Activated CD4-positive, alpha-beta memory T cell treated with anti-CD3 and anti-CD28 coated beads for 36 hours (primary cell): ENCODE results near the gene IL10RA. TPM values are rescaled to one million over a fixed set of nuclear protein-coding genes. Genes with fewer than 3 reads are reported as not detected.
"Not testable (repeated sequence)": the region's sequence is repeated elsewhere in the genome, so short reads cannot be mapped to it uniquely, and the experiment has no call there.

Experiments used
- CTCF ChIA-PET: fragments of 350-600 bp; sonication (Branson Sonifier 250); formaldehyde crosslinking; loops from one replicate; lab custom pipeline; 2021; ENCODE audit warnings: antibody characterized with exemption, inconsistent platforms; lab: Charles Lee
- POLR2A ChIA-PET: fragments of 350-600 bp; sonication (Branson Sonifier 250); formaldehyde crosslinking; loops from one replicate; lab custom pipeline; 2021; ENCODE audit warnings: antibody characterized with exemption; lab: Charles Lee
- DNase-seq: peaks from one replicate; pipeline ENCODE4 v3.0.0-alpha.2; 2020
- H3K27ac Mint-ChIP-seq: one replicate; pipeline ENCODE4 v1.8.0; 2021; ENCODE audit warnings: mixed read lengths
- H3K27me3 Mint-ChIP-seq: one replicate; pipeline ENCODE4 v1.8.0; 2021; ENCODE audit warnings: mixed read lengths
- H3K36me3 Mint-ChIP-seq: one replicate; pipeline ENCODE4 v1.8.0; 2021; ENCODE audit warnings: mixed read lengths
- H3K4me1 Mint-ChIP-seq: one replicate; pipeline ENCODE4 v1.8.0; 2021; ENCODE audit warnings: low read depth, mixed read lengths
- H3K4me3 Mint-ChIP-seq: one replicate; pipeline ENCODE4 v1.8.0; 2021; ENCODE audit warnings: mild to moderate bottlenecking, mixed read lengths
- H3K9me3 Mint-ChIP-seq: one replicate; pipeline ENCODE4 v1.8.0; 2021; ENCODE audit warnings: mixed read lengths
- intact Hi-C: fragments of 100-400 bp; cut with micrococcal nuclease; formaldehyde crosslinking; loops from one replicate; pipeline ENCODE4 v1.15.1; 2023
- total RNA-seq, 2 experiments: library from RNA; stranded (reverse); gene quantifications; one replicate each; pipeline ENCODE4 v1.2.3, GENCODE V29; 2021

The IL10RA gene
- total RNA-seq, 2 experiments from 2014 or later = 114 to 117 TPM

- not testable (repeated sequence) for DNase-seq, H3K36me3 Mint-ChIP-seq, H3K27ac Mint-ChIP-seq, H3K27me3 Mint-ChIP-seq, H3K4me3 Mint-ChIP-seq, H3K9me3 Mint-ChIP-seq
- CTCF ChIA-PET = interaction anchor here (0.6 to 9.9 kb wide), 33 partner anchors 12 to 522 kb away, joined by 3 to 248 read pairs (median 15); partner anchors contain the start of genes FXYD2, IL10RA and TMPRSS13
- peaks cover 85% of the 10 kb centered on the region for H3K4me1 Mint-ChIP-seq
- POLR2A ChIA-PET = interaction anchor here (0.7 to 1.8 kb wide), 4 partner anchors 16 to 133 kb away, joined by 4 to 11 read pairs (median 5); no protein-coding TSS in a partner anchor
- intact Hi-C loops = loop anchor here (1.0 to 2.0 kb wide), 5 partner anchors 17 to 133 kb away; no protein-coding TSS in a partner anchor
Observed at GRCh38 chr11:117947751-117948150, 38.4 kb upstream of the IL10RA start.

DNA sequence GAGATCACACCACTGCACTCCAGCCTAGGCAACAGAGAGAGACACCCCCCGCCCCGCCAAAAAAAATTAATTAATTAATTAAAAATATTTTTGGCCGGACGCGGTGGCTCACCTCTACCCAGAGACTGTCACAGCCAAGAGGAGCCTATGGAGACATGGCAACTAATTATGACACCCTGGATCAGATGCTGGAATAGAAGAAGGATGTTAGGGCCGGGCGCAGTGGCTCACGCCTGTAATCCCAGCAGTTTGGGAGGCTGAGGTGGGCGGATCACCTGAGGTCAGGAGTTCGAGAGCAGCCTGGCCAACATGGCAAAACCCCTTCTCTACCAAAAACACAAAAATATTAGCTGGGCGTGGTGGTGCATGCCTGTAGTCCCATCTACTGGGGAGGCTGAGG, 37.7 kb upstream of the IL10RA start:
- H3K4me3 Mint-ChIP-seq = not testable (repeated sequence)
- peak overlapping the region; percentile 26 for H3K27ac Mint-ChIP-seq
- POLR2A ChIA-PET = interaction anchor here (0.6 kb wide), 1 partner anchor 12 kb away, joined by 3 read pairs; no protein-coding TSS in a partner anchor

DNA sequence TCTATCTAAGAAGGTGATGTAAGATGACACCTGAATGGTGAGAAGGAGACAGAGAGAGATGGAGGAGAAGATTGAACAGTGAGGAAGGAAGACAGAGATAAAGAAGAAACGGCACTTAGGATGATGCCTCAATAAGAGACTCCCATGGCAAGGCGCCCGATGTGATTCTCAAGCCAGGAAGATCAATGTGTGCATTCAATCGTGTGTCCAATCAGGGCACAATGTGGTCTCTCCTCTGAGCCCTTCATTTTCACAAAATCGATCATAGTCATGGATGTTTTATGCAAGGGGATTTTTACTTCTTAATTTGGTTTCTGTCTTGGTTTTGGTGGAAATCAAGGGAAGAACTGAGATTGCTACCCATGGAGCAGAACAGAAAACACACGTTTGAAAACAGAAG, 37.1 kb upstream of the IL10RA start:
- Mint-ChIP-seq H3K4me1 (peaks cover 96% of the 10 kb centered on the region), H3K36me3 (no peaks in the 10 kb centered on the region), H3K4me3 (no peak overlapping the region), H3K9me3 (no peaks in the 10 kb centered on the region), H3K27me3 (no peaks in the 10 kb centered on the region), H3K27ac (peak overlapping the region; percentile 68)
- CTCF ChIA-PET = interaction anchor here (1.4 to 9.9 kb wide), 8 partner anchors 13 to 133 kb away, joined by 3 to 248 read pairs (median 32); partner anchors contain the start of genes FXYD2 and IL10RA
- intact Hi-C loops = no loop called here
- POLR2A ChIA-PET = interaction anchor here (4.3 kb wide), 1 partner anchor 39 kb away, joined by 34 read pairs; the partner anchor contains the start of gene IL10RA
- no peak for DNase-seq

More for the DNA sequence above, 37.7 kb upstream of the IL10RA start:
- H3K4me1 Mint-ChIP-seq = peaks cover 92% of the 10 kb centered on the region
- DNase-seq, intact Hi-C loops, H3K9me3 Mint-ChIP-seq, H3K27me3 Mint-ChIP-seq, H3K36me3 Mint-ChIP-seq: not testable (repeated sequence)
- CTCF ChIA-PET = interaction anchor here (1.5 to 9.9 kb wide), 12 partner anchors 13 to 141 kb away, joined by 3 to 248 read pairs (median 46); partner anchors contain the start of genes FXYD2, IL10RA and TMPRSS13

- CTCF ChIA-PET = interaction anchor here (0.6 to 9.9 kb wide), 21 partner anchors 10 to 222 kb away, joined by 3 to 248 read pairs (median 8); partner anchors contain the start of genes FXYD2 and IL10RA
- peak overlapping the region; percentile 33 for H3K4me3 Mint-ChIP-seq
Observed at GRCh38 chr11:117950301-117950700, 35.9 kb upstream of the IL10RA start.

GRCh38 chr11:117950993-117951961, 34.9 kb upstream of the IL10RA start:
- CTCF ChIA-PET = interaction anchor here (0.6 to 9.9 kb wide), 20 partner anchors 9 to 221 kb away, joined by 3 to 248 read pairs (median 8); partner anchors contain the start of genes FXYD2 and IL10RA
- Mint-ChIP-seq H3K27ac (peak overlapping the region; percentile 80), H3K36me3 (no peaks in the 10 kb centered on the region)

More at GRCh38 chr11:117950301-117950700, 35.9 kb upstream of the IL10RA start:
- H3K4me1 Mint-ChIP-seq = peaks cover 87% of the 10 kb centered on the region
- POLR2A ChIA-PET = interaction anchor here (0.8 to 4.5 kb wide), 8 partner anchors 10 to 52 kb away, joined by 3 to 34 read pairs (median 10); partner anchors contain the start of gene IL10RA
- no peaks in the 10 kb centered on the region for H3K9me3 Mint-ChIP-seq
- H3K27me3 Mint-ChIP-seq = no peaks in the 10 kb centered on the region
- peak; percentile 74 for DNase-seq
- intact Hi-C loops = loop anchor here (1.0 kb wide), 2 partner anchors 36 to 103 kb away; partner anchors contain the start of gene IL10RA
- no peaks in the 10 kb centered on the region for H3K36me3 Mint-ChIP-seq
- H3K27ac Mint-ChIP-seq = peak overlapping the region; percentile 80

DNA sequence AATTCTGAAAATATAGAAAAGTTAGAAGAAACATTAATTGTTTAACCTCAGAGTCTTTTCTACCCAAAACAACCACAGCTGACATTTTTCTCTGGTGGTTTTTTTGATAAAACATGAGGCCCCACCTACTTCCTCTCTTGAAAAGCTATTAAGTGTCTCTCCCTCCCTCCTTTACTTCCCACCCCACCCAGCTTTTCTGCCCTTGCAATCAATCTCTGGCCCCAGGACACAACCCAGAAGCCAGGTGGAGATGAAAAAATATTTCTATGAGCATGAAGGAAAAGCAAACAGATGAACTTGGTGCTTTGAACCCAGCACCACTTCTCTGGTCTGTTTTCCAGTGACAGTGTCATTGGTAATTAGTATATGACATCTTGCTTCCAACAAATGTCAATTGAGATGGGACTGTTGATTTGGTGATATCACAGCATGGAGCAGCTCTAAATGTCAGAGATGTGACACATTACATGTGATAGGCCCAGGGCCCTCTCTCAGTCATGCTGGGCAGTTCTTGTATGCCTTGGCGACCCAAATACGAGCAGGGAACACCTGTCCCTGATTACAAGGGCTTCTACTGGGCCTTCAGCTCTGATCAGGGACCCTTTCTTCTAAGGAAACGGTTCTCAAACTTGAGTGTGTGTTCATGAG, 33.0 kb upstream of the IL10RA start:
- ChIA-PET POLR2A (interaction anchor here (1.2 to 4.5 kb wide), 4 partner anchors 35 to 49 kb away, joined by 3 to 34 read pairs (median 20); partner anchors contain the start of gene IL10RA), CTCF (interaction anchor here (0.6 to 9.9 kb wide), 10 partner anchors 12 to 145 kb away, joined by 3 to 248 read pairs (median 3); partner anchors contain the start of gene IL10RA)
- no peak overlapping the region for H3K4me3 Mint-ChIP-seq
- peaks cover 64% of the 10 kb centered on the region for H3K4me1 Mint-ChIP-seq
- peak overlapping the region; percentile 69 for H3K27ac Mint-ChIP-seq
- no peak for DNase-seq
- H3K36me3 Mint-ChIP-seq = peaks cover 10% of the 10 kb centered on the region
- H3K27me3 Mint-ChIP-seq = no peaks in the 10 kb centered on the region
- H3K9me3 Mint-ChIP-seq = peaks cover 9% of the 10 kb centered on the region
- intact Hi-C loops = loop anchor here (1.0 kb wide), 1 partner anchor 17 kb away; no protein-coding TSS in a partner anchor

More at GRCh38 chr11:117950993-117951961, 34.9 kb upstream of the IL10RA start:
- Mint-ChIP-seq H3K27me3 (no peaks in the 10 kb centered on the region), H3K9me3 (no peaks in the 10 kb centered on the region), H3K4me3 (peak overlapping the region; percentile 33), H3K4me1 (peaks cover 80% of the 10 kb centered on the region)
- peak; percentile 60 for DNase-seq
- POLR2A ChIA-PET = interaction anchor here (0.7 to 4.5 kb wide), 13 partner anchors 9 to 135 kb away, joined by 3 to 34 read pairs (median 5); partner anchors contain the start of gene IL10RA
- intact Hi-C loops = loop anchor here (1.0 kb wide), 3 partner anchors 35 to 102 kb away; partner anchors contain the start of gene IL10RA

DNA sequence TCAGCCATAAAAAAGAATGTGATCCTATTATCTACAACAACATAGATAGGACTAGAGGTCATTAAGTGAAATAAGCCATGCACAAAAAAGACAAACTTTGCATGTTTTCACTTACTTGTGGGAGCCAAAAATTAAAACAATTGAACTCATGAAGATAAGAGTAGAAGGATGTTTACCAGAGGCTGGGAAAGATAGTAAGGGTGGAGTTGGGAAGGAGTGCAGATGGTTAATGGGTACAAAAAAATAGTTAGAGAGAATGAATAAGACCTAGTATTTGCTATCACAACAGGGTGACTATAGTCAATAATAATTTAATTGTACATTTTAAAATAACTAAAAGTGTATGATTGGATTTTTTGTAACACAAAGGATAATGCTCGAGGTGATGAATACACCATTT, 27.2 kb upstream of the IL10RA start:
- intact Hi-C loops = no loop called here
- peaks cover 20% of the 10 kb centered on the region for H3K9me3 Mint-ChIP-seq
- peaks cover 36% of the 10 kb centered on the region for H3K4me1 Mint-ChIP-seq
- CTCF ChIA-PET = no interaction called here
- POLR2A ChIA-PET = no interaction called here
- no peak for DNase-seq
- peaks cover 22% of the 10 kb centered on the region for H3K36me3 Mint-ChIP-seq
- peak overlapping the region; percentile 25 for H3K27ac Mint-ChIP-seq
- no peaks in the 10 kb centered on the region for H3K27me3 Mint-ChIP-seq
- H3K4me3 Mint-ChIP-seq = no peak overlapping the region

- Mint-ChIP-seq H3K36me3 (peaks cover 22% of the 10 kb centered on the region), H3K9me3 (peaks cover 20% of the 10 kb centered on the region), H3K4me3 (no peak overlapping the region), H3K4me1 (peaks cover 32% of the 10 kb centered on the region), H3K27ac (peak overlapping the region; percentile 78), H3K27me3 (no peaks in the 10 kb centered on the region)
- ChIA-PET POLR2A (interaction anchor here (1.0 to 2.0 kb wide), 4 partner anchors 8 to 43 kb away, joined by 3 to 7 read pairs (median 4); partner anchors contain the start of gene IL10RA), CTCF (interaction anchor here (0.8 to 2.5 kb wide), 5 partner anchors 9 to 115 kb away, joined by 4 to 27 read pairs (median 5); no protein-coding TSS in a partner anchor)
- intact Hi-C loops = no loop called here
- no peak for DNase-seq
Observed at GRCh38 chr11:117959438-117960149, 26.6 kb upstream of the IL10RA start.

GRCh38 chr11:117960406-117960805, 25.8 kb upstream of the IL10RA start:
- Mint-ChIP-seq H3K4me3 (no peak overlapping the region), H3K27ac (peak overlapping the region; percentile 78), H3K4me1 (peaks cover 32% of the 10 kb centered on the region), H3K36me3 (peaks cover 22% of the 10 kb centered on the region), H3K9me3 (peaks cover 20% of the 10 kb centered on the region), H3K27me3 (no peaks in the 10 kb centered on the region)
- ChIA-PET POLR2A (interaction anchor here (0.7 to 2.0 kb wide), 6 partner anchors 9 to 86 kb away, joined by 3 to 7 read pairs (median 4); partner anchors contain the start of gene IL10RA), CTCF (interaction anchor here (0.8 to 2.5 kb wide), 7 partner anchors 10 to 116 kb away, joined by 3 to 27 read pairs (median 5); no protein-coding TSS in a partner anchor)
- intact Hi-C loops = no loop called here
- DNase-seq = no peak

DNA sequence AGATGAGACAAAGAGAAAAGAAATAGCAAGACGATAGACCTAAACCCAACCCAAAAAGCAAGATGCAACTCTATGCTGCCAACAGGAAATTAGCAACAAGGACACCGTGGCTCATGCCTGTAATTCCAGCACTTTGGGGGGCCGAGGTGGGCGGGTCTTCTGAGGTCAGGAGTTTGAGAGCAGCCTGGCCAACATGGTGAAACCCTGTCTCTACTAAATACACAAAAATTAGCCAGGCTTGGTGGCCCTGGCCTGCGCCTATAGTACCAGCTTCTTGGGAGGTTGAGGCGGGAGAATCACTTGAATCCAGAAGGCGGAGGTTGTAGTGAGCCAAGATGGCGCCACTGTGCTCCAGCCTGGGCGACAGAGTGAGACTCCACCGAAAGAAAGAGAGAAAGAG, 24.3 kb upstream of the IL10RA start:
- Mint-ChIP-seq H3K36me3 (peaks cover 22% of the 10 kb centered on the region), H3K9me3 (peaks cover 20% of the 10 kb centered on the region), H3K27me3 (no peaks in the 10 kb centered on the region), H3K27ac (no peak overlapping the region), H3K4me1 (peaks cover 33% of the 10 kb centered on the region), H3K4me3 (no peak overlapping the region)
- DNase-seq = no peak
- intact Hi-C loops = no loop called here
- ChIA-PET POLR2A (no interaction called here), CTCF (interaction anchor here (2.5 kb wide), 1 partner anchor 16 kb away, joined by 27 read pairs; no protein-coding TSS in a partner anchor)
